ENCODE results near the gene PAQR9. TPM values are rescaled to one million over a fixed set of nuclear protein-coding genes. Genes with fewer than 3 reads are reported as not detected.

Gene PAQR9
- total RNA-seq, 1 donor from 2014 or later: under 0.01 TPM

GRCh38 chr3:142943870-142944269, 19.6 kb downstream of the PAQR9 start:
- H3K27ac ChIP-seq (ENCODE audit: low read depth, low read length): no peak overlapping the region
- H3K4me1 ChIP-seq (ENCODE audit: control insufficient read depth in 3 of 3, insufficient read depth in 3 of 3, low read length in 3 of 3): peaks cover 0 to 6% (median 5%) of the 10 kb centered on the region in 3 donors
- H3K9ac ChIP-seq (ENCODE audit: low read depth in 1 of 3, low read length in 3 of 3): no peak overlapping the region
- no peaks in the 10 kb centered on the region for H3K9me3 ChIP-seq (ENCODE audit: control insufficient read depth in 3 of 3, low read length in 3 of 3)
- peaks cover 11 to 15% (median 15%) of the 10 kb centered on the region in 3 donors for H3K27me3 ChIP-seq (ENCODE audit: control insufficient read depth in 3 of 3, insufficient read depth in 3 of 3, low read length in 3 of 3)
- no peaks in the 10 kb centered on the region for H3K36me3 ChIP-seq (ENCODE audit: control insufficient read depth in 3 of 3, insufficient read depth in 3 of 3, low read length in 3 of 3)
- no peak overlapping the region for H3K4me3 ChIP-seq (ENCODE audit: low read length in 3 of 3)

- Histone ChIP-seq H3K9ac (ENCODE audit: low read depth in 1 of 3, low read length in 3 of 3) (no peak overlapping the region), H3K4me3 (ENCODE audit: low read length in 3 of 3) (no peak overlapping the region)
Measured at GRCh38 chr3:142943349-142943748, 20.1 kb downstream of the PAQR9 start.

GRCh38 chr3:142941373-142942123, 21.9 kb downstream of the PAQR9 start:
- no peak overlapping the region for H3K4me3 ChIP-seq (ENCODE audit: low read length in 3 of 3)
- H3K27me3 ChIP-seq (ENCODE audit: control insufficient read depth in 3 of 3, insufficient read depth in 3 of 3, low read length in 3 of 3): peaks cover 0 to 3% (median 0%) of the 10 kb centered on the region in 3 donors
- no peaks in the 10 kb centered on the region for H3K9me3 ChIP-seq (ENCODE audit: control insufficient read depth in 3 of 3, low read length in 3 of 3)
- no peak overlapping the region for H3K27ac ChIP-seq (ENCODE audit: low read depth, low read length)
- H3K4me1 ChIP-seq (ENCODE audit: control insufficient read depth in 3 of 3, insufficient read depth in 3 of 3, low read length in 3 of 3): no peaks in the 10 kb centered on the region
- no peaks in the 10 kb centered on the region for H3K36me3 ChIP-seq (ENCODE audit: control insufficient read depth in 3 of 3, insufficient read depth in 3 of 3, low read length in 3 of 3)
- H3K9ac ChIP-seq (ENCODE audit: low read depth in 1 of 3, low read length in 3 of 3): no peak overlapping the region

More at GRCh38 chr3:142943349-142943748, 20.1 kb downstream of the PAQR9 start:
- peaks cover 0 to 6% (median 5%) of the 10 kb centered on the region in 3 donors for H3K4me1 ChIP-seq (ENCODE audit: control insufficient read depth in 3 of 3, insufficient read depth in 3 of 3, low read length in 3 of 3)
- peaks cover 11 to 15% (median 15%) of the 10 kb centered on the region in 3 donors for H3K27me3 ChIP-seq (ENCODE audit: control insufficient read depth in 3 of 3, insufficient read depth in 3 of 3, low read length in 3 of 3)
- no peaks in the 10 kb centered on the region for H3K9me3 ChIP-seq (ENCODE audit: control insufficient read depth in 3 of 3, low read length in 3 of 3)
- no peak overlapping the region for H3K27ac ChIP-seq (ENCODE audit: low read depth, low read length)
- H3K36me3 ChIP-seq (ENCODE audit: control insufficient read depth in 3 of 3, insufficient read depth in 3 of 3, low read length in 3 of 3): no peaks in the 10 kb centered on the region

GRCh38 chr3:142940472-142940871, 23.0 kb downstream of the PAQR9 start:
- Histone ChIP-seq H3K36me3 (ENCODE audit: control insufficient read depth in 3 of 3, insufficient read depth in 3 of 3, low read length in 3 of 3) (no peaks in the 10 kb centered on the region), H3K9ac (ENCODE audit: low read depth in 1 of 3, low read length in 3 of 3) (no peak overlapping the region), H3K4me3 (ENCODE audit: low read length in 3 of 3) (no peak overlapping the region), H3K4me1 (ENCODE audit: control insufficient read depth in 3 of 3, insufficient read depth in 3 of 3, low read length in 3 of 3) (no peaks in the 10 kb centered on the region), H3K27me3 (ENCODE audit: control insufficient read depth in 3 of 3, insufficient read depth in 3 of 3, low read length in 3 of 3) (no peaks in the 10 kb centered on the region), H3K27ac (ENCODE audit: low read depth, low read length) (no peak overlapping the region), H3K9me3 (ENCODE audit: control insufficient read depth in 3 of 3, low read length in 3 of 3) (no peaks in the 10 kb centered on the region)

GRCh38 chr3:142940000-142940399, 23.5 kb downstream of the PAQR9 start:
- no peaks in the 10 kb centered on the region for H3K36me3 ChIP-seq (ENCODE audit: control insufficient read depth in 3 of 3, insufficient read depth in 3 of 3, low read length in 3 of 3)
- no peaks in the 10 kb centered on the region for H3K9me3 ChIP-seq (ENCODE audit: control insufficient read depth in 3 of 3, low read length in 3 of 3)
- H3K9ac ChIP-seq (ENCODE audit: low read depth in 1 of 3, low read length in 3 of 3): no peak overlapping the region
- H3K27ac ChIP-seq (ENCODE audit: low read depth, low read length): no peak overlapping the region
- peaks cover 0 to 1% (median 0%) of the 10 kb centered on the region in 3 donors for H3K27me3 ChIP-seq (ENCODE audit: control insufficient read depth in 3 of 3, insufficient read depth in 3 of 3, low read length in 3 of 3)
- H3K4me3 ChIP-seq (ENCODE audit: low read length in 3 of 3): no peak overlapping the region
- H3K4me1 ChIP-seq (ENCODE audit: control insufficient read depth in 3 of 3, insufficient read depth in 3 of 3, low read length in 3 of 3): no peaks in the 10 kb centered on the region

- Histone ChIP-seq H3K36me3 (ENCODE audit: control insufficient read depth in 3 of 3, insufficient read depth in 3 of 3, low read length in 3 of 3) (no peaks in the 10 kb centered on the region), H3K4me1 (ENCODE audit: control insufficient read depth in 3 of 3, insufficient read depth in 3 of 3, low read length in 3 of 3) (no peaks in the 10 kb centered on the region), H3K9me3 (ENCODE audit: control insufficient read depth in 3 of 3, low read length in 3 of 3) (no peaks in the 10 kb centered on the region), H3K27ac (ENCODE audit: low read depth, low read length) (no peak overlapping the region), H3K27me3 (ENCODE audit: control insufficient read depth in 3 of 3, insufficient read depth in 3 of 3, low read length in 3 of 3) (peaks cover 0 to 3% (median 0%) of the 10 kb centered on the region in 3 donors), H3K9ac (ENCODE audit: low read depth in 1 of 3, low read length in 3 of 3) (no peak overlapping the region), H3K4me3 (ENCODE audit: low read length in 3 of 3) (no peak overlapping the region)
Measured at GRCh38 chr3:142935963-142936362, 27.5 kb downstream of the PAQR9 start.

- H3K27ac ChIP-seq (ENCODE audit: low read depth, low read length): no peak overlapping the region
- peaks cover 0 to 3% (median 0%) of the 10 kb centered on the region in 3 donors for H3K27me3 ChIP-seq (ENCODE audit: control insufficient read depth in 3 of 3, insufficient read depth in 3 of 3, low read length in 3 of 3)
- H3K9me3 ChIP-seq (ENCODE audit: control insufficient read depth in 3 of 3, low read length in 3 of 3): no peaks in the 10 kb centered on the region
- H3K9ac ChIP-seq (ENCODE audit: low read depth in 1 of 3, low read length in 3 of 3): no peak overlapping the region
- no peak overlapping the region for H3K4me3 ChIP-seq (ENCODE audit: low read length in 3 of 3)
- no peaks in the 10 kb centered on the region for H3K36me3 ChIP-seq (ENCODE audit: control insufficient read depth in 3 of 3, insufficient read depth in 3 of 3, low read length in 3 of 3)
- H3K4me1 ChIP-seq (ENCODE audit: control insufficient read depth in 3 of 3, insufficient read depth in 3 of 3, low read length in 3 of 3): no peaks in the 10 kb centered on the region
Measured at GRCh38 chr3:142934887-142935269, 28.6 kb downstream of the PAQR9 start.

- Histone ChIP-seq H3K36me3 (ENCODE audit: control insufficient read depth in 3 of 3, insufficient read depth in 3 of 3, low read length in 3 of 3) (no peaks in the 10 kb centered on the region), H3K27me3 (ENCODE audit: control insufficient read depth in 3 of 3, insufficient read depth in 3 of 3, low read length in 3 of 3) (peaks cover 0 to 3% (median 0%) of the 10 kb centered on the region in 3 donors), H3K9me3 (ENCODE audit: control insufficient read depth in 3 of 3, low read length in 3 of 3) (no peaks in the 10 kb centered on the region)
Measured at GRCh38 chr3:142934128-142934886, 29.2 kb downstream of the PAQR9 start.

GRCh38 chr3:142931222-142931621, 32.3 kb downstream of the PAQR9 start:
- H3K27me3 ChIP-seq (ENCODE audit: control insufficient read depth in 3 of 3, insufficient read depth in 3 of 3, low read length in 3 of 3): peaks cover 0 to 3% (median 0%) of the 10 kb centered on the region in 3 donors
- no peaks in the 10 kb centered on the region for H3K9me3 ChIP-seq (ENCODE audit: control insufficient read depth in 3 of 3, low read length in 3 of 3)
- H3K36me3 ChIP-seq (ENCODE audit: control insufficient read depth in 3 of 3, insufficient read depth in 3 of 3, low read length in 3 of 3): no peaks in the 10 kb centered on the region
- H3K4me3 ChIP-seq (ENCODE audit: low read length in 3 of 3): no peak overlapping the region
- no peak overlapping the region for H3K27ac ChIP-seq (ENCODE audit: low read depth, low read length)
- no peak overlapping the region for H3K9ac ChIP-seq (ENCODE audit: low read depth in 1 of 3, low read length in 3 of 3)
- no peaks in the 10 kb centered on the region for H3K4me1 ChIP-seq (ENCODE audit: control insufficient read depth in 3 of 3, insufficient read depth in 3 of 3, low read length in 3 of 3)

More at GRCh38 chr3:142934128-142934886, 29.2 kb downstream of the PAQR9 start:
- Histone ChIP-seq H3K27ac (ENCODE audit: low read depth, low read length) (no peak overlapping the region), H3K9ac (ENCODE audit: low read depth in 1 of 3, low read length in 3 of 3) (no peak overlapping the region), H3K4me3 (ENCODE audit: low read length in 3 of 3) (no peak overlapping the region), H3K4me1 (ENCODE audit: control insufficient read depth in 3 of 3, insufficient read depth in 3 of 3, low read length in 3 of 3) (no peaks in the 10 kb centered on the region)

- no peaks in the 10 kb centered on the region for H3K4me1 ChIP-seq (ENCODE audit: control insufficient read depth in 3 of 3, insufficient read depth in 3 of 3, low read length in 3 of 3)
- no peaks in the 10 kb centered on the region for H3K9me3 ChIP-seq (ENCODE audit: control insufficient read depth in 3 of 3, low read length in 3 of 3)
- no peak overlapping the region for H3K27ac ChIP-seq (ENCODE audit: low read depth, low read length)
- peaks cover 0 to 3% (median 0%) of the 10 kb centered on the region in 3 donors for H3K27me3 ChIP-seq (ENCODE audit: control insufficient read depth in 3 of 3, insufficient read depth in 3 of 3, low read length in 3 of 3)
- H3K36me3 ChIP-seq (ENCODE audit: control insufficient read depth in 3 of 3, insufficient read depth in 3 of 3, low read length in 3 of 3): no peaks in the 10 kb centered on the region
- no peak overlapping the region for H3K4me3 ChIP-seq (ENCODE audit: low read length in 3 of 3)
- H3K9ac ChIP-seq (ENCODE audit: low read depth in 1 of 3, low read length in 3 of 3): no peak overlapping the region
Measured at GRCh38 chr3:142930463-142930862, 33.0 kb downstream of the PAQR9 start.

Data from skeletal muscle tissue (tissue), 4 donors.